Esophagus squamous epithelium (tissue), 4 donors: Measurements from ENCODE around the gene FBXW7.

Source experiments
- CTCF ChIP-seq, 6 experiments: fragments of 450-650 bp in 4 of 6; fragments of 200-600 bp in 2 of 6; sonication (generic) in 2 of 6; IDR thresholded peaks; one replicate each; pipeline ENCODE4 v1.5.1; 2016 to 2019; ENCODE audit warnings: antibody characterized with exemption in 6 of 6, mild to moderate bottlenecking in 4 of 6, moderate library complexity in 4 of 6
- POLR2A ChIP-seq, 4 donors: fragments of 450-650 bp; IDR thresholded peaks; one replicate each; pipeline ENCODE4 v1.6.1; 2017; ENCODE audit warnings: antibody characterized with exemption in 4 of 4, mild to moderate bottlenecking in 4 of 4, moderate library complexity in 3 of 4

DNA sequence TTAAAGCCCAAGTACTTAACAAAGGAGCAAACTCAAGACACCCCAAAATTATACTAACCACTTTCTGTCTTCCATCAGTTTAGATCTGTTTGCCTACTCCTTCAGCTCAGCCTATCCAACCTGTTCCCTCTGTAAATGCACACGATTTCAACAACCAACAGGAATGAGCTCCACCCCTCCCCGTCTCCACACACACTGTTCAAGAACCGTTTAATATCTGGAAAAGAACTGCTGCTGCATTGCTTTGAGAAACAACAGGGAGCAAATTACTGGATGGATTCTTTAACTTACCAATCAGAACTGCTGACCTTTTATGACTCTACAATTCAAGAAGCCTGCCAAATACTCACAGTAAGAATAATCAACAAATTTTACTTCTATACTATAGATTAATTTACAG, 87.0 kb downstream of the FBXW7 start:
- TF ChIP-seq CTCF (IDR thresholded peaks at IDR 0.05) (no peak), POLR2A (IDR thresholded peaks at IDR 0.05) (no peak)
